Brain pericyte (primary cell): ENCODE measurements around the gene RTN4IP1.

Source experiments
- DNase-seq: peaks from one replicate; pipeline ENCODE4 v3.0.0-alpha.2; 2012; ENCODE audit warnings: low read depth, low spot score

RTN4IP1 gene

GRCh38 chr6:106522562-106523250 is 106.6 kb downstream of the RTN4IP1 start:
- no peak for DNase-seq
